Measurements from ENCODE around the gene VPS26C.
"Not testable (repeated sequence)": the region's sequence is repeated elsewhere in the genome, so short reads cannot be mapped to it uniquely, and the experiment has no call there.

GRCh38 chr21:37283191-37283710 is 16.1 kb upstream of the VPS26C start:
- TF ChIP-seq POLR2A (IDR thresholded peaks at IDR 0.05; ENCODE audit: low read length); GATA1 (IDR thresholded peaks at IDR 0.05; ENCODE audit: low read depth, low read length): not testable (repeated sequence)
